Measurements from ENCODE around the gene SLC5A10.

SLC5A10 gene

DNA sequence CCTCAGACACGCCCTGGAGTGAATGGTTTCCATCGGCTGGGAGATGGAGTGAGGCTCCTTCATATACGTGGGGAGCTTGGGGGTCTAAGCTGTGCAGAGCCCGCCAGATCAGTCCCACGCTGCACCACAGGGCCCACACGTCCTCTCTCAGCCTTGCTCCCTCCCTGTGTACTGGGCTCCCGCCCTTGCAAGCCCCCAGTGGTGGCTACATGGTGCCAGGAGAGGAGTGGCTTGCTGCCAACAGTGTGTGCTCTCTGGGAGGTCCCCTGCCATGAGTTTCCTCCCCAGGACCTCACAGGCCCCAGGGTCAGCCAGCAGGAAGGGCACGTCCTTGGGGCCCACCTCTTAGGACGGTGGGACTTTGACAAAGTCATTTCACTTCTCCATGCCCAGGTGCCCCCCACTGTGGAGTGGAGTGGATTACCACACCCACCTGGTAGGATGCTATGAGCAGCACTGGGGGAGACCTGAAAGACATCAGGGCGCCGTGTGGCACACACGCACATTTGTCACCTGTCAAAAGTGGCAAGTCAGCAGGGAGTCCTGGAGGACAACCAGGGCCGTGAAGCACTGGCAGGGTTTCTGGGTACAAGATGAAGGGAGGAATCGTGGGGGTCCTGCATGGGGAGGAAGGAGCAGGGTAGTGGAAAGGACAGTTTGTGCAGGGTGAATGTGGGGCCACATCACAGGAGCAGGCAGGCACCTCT is 13.7 kb downstream of the SLC5A10 start:
- no peak for DNase-seq

DNA sequence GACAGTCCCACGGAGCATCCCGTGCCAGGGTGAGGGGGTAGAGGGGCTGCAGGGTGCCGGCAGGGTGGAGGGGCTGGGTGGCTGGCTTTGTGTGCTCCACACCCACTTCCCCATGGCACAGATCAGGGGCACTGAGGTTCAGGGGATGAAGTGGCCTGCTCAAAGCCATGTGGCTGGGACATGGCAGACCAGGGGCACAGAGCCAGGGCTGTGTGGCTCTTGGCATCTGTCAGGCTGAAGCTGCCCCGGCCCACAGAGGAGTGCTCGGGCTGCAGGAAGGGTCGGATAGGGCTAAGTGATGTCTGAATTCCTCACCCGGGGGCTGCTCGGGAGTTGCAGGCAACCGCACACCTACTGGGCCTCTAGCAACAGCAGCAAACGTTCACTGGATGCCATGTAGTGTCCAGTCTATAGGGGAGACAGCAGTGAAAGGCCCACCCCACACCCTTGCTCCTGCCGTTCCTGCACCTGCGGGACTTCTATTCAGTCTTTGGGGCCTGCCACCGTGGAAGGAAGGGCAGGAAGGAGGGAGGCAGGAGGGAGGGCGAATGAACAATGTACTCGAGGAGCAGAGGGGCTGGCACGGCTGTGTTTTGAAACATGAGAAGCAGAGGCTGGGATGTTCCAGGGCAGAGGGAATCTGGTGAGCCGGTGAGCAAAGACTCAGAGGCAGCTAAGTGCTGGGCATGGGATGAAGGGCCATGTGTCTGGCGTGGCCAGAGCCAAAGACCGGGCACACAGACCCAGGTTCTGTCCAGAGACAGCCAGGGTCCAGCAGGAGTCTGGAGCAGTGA is 15.1 kb downstream of the SLC5A10 start:
- peak; percentile 52 for DNase-seq

DNA sequence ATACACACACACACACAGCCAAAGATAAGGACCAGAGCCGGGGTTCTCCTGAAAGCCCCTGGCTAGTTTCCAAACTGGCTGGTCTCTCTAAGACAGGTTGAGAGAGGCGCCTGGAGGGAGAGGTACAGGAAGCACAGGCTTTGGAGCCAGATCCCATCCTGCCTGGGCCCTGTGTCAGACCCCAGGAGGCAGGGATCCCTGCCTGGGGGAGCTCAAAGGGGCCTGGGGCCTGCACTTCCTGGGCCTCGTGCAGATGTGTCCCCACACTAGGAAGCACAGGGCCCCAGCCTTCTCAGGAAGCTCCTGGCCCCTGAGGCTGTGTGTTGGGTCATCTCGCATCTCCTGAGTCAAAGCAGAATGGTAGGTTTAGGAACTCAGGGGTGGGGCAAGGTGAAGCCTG is 16.0 kb downstream of the SLC5A10 start:
- no peak for DNase-seq

DNA sequence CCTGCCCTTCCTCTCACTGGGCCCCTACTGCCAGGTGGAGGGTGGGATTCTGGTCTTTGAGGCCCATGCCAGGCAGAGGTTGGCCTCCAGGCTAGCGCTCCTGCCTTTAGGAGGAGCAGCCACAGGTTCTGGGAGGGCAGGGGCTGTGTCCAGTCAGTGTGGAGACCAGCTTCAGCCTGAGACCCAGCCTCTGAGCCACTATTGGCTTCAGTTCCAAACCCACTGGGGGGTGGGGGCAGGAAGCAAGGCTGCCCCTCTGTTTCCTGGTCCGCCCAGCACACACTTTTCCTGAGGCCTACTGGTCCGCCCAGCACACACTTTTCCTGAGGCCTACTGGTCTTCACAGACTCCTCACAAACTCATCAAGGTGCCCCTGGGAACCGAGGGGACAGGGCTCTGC is 16.4 kb downstream of the SLC5A10 start:
- DNase-seq = no peak

DNA sequence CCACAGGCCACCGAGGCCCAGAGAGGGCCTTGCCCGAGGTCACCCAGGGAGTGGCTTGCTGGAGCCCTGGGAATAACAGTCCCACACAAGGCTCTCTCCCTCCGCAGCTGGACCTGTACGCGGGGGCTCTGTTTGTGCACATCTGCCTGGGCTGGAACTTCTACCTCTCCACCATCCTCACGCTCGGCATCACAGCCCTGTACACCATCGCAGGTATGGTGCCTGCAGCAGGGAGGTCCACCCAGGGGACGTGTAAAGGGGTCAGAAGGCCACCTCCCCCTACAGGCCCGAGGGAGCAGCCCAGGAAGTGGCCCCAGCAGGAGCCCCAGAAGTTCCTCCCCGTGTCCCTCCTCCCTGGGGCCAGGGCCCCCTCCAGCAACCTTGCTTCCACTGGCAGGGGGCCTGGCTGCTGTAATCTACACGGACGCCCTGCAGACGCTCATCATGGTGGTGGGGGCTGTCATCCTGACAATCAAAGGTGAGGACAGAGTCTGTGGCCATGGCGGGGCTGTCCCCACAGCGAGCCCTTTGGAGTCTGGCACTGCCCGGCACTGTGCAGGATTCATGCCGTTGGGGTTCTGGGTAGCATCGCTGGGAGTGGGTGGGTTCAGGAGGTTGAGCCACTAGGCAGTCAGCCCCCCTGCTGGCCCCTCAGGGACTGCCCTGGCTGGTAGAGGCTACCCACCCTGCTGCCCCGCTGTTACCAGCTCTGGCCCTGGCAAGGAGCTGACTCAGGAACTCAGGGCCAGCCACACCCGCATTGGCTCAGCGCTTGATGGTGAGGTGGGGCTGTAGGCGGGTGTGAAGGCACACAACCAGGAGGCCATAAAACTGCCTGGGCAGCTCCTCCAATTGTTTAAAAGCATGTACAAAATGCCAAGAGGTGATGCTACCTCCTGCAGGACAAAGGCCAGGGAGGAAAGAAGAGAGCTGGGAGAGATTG is 17.3 kb downstream of the SLC5A10 start:
- DNase-seq = no peak

DNA sequence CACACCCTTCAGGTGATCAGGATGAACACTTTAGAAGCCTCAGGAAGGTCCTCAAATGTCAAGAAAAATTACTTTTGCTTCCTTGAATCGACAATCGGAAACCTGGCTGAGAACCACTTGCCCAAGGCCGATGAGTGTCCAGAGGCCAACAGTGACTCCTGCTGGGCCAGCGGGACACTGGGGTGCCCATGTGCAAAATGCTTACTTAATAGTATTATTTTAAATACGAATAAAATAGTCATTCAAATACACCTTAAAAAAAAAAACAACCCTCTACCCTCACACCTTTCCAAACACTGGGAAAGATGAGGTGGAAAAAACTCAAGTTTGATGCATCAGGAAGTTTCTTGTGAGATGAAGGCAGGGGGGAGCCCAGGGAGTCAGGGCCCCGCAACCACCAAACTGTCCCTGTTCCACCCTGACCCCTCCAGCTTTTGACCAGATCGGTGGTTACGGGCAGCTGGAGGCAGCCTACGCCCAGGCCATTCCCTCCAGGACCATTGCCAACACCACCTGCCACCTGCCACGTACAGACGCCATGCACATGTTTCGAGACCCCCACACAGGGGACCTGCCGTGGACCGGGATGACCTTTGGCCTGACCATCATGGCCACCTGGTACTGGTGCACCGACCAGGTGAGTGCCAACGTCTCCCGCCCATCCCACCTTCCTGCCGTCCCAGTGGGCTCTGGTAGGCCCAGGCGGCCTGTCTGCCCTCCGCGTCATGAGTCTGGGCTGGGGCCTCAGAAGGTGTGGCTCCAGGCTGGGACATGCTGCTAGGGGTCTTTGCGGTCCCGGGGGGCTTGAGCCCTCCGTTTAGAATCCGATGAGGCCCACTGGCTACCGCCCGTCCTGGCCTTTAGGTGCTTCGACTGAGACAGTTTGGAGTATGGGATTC is 18.9 kb downstream of the SLC5A10 start:
- no peak for DNase-seq

DNA sequence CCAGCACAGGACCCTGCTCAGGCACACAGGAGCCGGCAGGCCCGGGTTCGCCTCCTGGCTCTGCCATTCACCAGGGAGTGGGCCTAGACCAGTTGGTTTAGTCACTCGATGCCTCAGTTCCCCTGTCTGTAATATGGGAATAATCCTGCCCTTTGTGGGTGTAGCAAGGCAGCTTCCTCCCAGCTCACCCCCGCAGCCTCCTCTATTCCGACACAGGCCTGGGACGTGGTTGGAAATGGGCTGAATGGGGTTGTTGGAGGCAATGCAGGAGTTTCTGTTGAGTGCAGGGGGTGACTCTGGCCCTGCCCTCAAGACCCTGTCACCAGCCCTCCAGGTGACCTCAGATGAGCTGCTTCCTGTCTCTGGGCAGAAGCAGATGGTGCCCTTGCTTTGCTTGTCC is 19.8 kb downstream of the SLC5A10 start:
- no peak for DNase-seq

DNA sequence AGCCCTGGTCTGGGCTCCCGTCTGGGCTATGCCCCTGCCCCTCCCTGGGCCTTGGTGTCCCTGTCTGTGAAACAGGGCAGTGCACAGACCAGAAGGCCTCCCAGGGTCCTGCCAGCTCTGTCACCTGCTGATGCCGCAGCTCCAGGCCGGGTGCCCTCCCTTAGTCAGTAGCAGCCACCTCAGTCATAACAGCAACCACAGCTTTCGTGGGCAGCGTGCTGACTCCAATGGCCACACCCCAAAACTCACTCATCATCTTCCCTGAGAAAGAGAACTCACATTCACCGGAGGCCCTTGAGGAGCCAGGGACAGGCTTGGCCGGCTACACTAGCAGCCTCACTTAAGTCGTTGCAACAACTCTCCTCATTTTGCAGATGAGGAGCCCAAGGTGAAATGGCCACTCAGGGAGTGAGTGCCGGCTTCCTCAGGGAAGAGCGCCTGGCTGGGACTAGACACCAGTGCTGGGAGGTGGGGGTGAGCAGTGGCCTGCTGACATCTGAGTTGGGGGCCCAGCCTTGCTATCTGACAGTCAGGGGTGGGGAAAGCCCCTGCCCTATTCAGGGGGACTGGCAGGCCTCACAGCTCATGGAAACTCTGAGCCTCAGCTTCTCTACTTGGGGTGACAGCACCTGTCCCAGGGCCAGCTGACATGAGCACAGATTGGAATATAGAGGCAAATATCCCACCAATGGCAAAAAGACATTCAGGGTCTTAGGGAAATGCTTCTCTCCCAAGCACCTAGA is 22.6 kb downstream of the SLC5A10 start:
- DNase-seq = no peak

DNA sequence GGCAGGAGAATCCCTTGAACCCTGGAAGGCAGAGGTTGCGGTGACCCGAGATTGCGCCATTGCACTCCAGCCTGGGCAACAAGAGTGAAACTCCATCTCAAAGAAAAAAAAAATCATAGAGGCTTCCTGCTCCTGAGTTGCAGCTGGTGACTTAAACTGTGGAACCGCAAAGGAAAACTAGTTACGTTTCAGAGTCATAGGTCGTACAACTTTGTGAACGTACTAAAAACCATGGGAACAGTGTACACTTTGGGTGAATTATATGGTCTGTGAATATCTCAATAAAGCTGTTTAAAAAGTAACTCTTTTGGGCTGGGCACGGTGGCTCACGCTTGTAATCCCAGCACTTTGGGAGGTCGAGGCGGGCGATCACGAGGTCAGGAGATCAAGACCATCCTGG is 23.6 kb downstream of the SLC5A10 start:
- DNase-seq = no peak

DNA sequence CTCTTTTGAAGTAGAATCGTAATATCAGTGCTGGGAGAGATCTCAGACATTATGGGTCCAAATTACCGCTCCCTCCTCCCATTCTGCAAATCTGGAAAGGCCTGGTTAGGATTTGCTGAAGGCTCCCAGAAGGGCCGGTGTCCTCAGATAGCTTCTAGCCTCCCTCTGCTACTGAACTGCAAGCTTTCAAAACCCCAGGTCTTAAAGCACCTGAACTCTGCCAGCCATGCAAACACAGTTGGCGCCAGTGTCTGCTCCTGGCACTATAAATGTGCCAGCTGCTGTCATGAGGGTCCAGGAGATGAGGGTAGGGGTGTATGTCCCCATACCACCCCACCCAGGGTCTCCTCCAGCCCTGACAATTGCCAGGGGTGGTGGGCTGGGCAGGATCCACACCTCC is 24.2 kb downstream of the SLC5A10 start:
- no peak for DNase-seq

DNA sequence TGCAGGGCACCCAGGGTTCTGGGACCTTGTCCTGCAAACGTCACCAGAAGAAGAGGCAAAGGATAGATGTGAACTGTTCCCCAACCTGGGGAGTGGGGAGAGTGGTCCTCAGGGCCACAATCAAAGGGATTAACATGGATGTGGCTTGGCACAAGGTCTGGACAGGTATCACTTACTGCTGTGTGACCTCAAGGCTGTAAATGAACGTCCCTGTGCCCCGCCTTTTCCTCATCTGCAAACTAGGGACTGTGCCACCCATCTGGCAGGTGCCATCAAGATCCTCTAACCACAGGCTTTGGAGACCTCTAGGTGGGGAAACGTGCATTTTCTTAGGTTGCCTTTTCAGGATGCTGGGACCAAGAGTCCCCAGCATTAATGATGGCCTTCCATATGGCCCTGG is 25.1 kb downstream of the SLC5A10 start:
- no peak for DNase-seq

DNA sequence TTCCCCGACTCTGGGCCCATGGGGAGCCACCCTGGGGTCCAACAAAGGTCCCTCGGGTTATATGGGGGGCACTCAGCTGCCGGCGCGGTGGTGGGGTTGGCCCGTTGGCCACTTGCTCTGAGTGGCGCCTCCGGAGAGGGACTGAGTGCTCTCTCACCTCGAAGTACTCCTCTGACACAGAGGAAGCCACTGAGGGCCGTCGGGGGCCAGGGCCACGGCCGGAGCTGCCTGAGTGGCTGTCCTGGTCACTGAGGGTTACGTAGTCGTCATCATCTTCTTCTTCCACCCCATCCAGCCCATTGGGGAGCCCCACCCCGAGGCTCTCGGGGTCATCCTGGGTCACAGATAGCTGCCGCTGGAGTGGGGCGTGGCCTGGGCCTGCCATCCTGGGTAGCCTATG is 25.7 kb downstream of the SLC5A10 start:
- no peak for DNase-seq

DNA sequence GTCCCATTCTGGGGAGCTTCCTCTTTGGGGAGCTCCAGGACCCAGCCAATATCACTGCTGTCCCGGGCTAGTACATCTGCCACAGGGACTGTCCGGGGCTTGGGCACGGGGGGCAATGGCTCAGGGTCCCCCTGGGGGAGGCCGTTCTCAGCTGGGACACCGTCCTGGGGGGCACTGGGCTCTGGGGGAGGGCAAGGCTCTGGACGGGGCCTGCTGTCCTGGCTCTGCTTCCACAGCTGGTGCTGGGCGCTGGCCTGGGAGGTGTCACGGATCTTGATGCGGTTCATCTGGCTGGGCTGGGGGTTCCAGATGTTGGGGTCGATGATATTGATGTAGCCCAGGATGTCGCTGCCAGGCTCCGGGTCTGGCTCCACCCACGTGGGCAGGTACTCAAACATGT is 26.1 kb downstream of the SLC5A10 start:
- DNase-seq = no peak

DNA sequence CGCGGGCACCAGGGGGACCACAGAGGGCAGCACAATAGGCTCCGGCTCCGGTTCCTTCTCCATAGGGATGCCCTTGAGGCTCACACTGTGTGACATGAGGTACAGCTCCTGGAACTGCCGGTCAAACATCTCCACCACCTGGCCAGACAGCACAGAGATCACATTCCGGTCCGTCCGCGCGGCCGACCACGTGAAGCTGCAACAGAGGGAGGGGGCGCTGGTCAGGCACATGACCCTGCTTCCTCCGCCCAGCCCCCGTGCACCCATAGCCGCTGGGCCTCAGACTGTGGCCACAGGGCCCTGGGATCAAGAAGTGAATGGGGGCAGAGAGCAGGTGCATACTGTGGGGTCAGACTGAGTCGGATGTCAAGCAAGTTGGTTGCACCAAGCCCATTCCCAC is 26.7 kb downstream of the SLC5A10 start:
- DNase-seq = no peak

DNA sequence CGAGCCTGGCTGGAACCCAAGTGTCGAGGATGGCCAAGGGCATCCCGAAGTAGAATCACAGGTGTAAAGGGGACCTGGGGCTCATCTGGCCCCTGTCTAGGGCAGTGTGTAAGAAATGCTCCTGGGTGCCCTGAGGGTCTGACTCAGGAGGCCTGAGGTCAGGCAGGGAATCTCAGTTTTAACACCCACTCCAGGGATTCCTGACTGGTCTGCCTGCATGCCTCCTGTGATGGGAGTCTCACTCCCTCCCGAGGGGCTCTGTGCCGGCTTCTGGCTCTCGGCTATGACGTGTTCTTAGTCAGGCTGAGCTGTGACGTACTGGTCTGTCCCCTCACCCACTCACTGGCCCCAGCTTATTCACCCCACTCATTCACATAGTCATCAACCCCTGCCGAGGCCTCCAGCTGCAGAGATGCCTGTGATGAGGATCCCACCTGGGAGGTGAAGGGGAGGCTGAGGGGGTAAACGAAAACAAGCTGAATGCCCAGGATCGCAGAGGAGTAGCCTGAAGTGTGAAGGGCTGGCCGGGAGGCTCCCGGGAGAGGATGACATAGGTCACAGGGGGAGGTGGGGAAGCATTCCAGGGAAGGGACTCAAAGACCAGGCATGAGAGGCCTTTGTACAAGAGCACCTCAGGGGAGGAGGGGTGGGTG is 28.8 kb downstream of the SLC5A10 start:
- no peak for DNase-seq

DNA sequence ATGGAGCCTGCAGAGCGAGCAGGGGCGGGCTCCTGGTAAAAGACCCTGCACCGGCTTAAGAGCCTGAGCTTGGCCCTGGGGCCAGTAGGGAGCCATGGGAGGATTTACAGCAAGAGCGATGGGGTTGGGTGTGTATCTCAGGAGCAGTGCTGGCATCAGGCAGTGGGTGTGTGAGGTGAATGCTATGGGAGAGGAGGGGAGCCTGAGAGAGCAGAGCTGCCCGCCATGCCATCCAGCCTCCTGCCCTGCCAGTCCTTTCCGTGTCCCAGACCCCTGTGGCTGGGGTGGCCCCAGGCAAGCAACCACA is 29.3 kb downstream of the SLC5A10 start:
- DNase-seq = no peak

DNA sequence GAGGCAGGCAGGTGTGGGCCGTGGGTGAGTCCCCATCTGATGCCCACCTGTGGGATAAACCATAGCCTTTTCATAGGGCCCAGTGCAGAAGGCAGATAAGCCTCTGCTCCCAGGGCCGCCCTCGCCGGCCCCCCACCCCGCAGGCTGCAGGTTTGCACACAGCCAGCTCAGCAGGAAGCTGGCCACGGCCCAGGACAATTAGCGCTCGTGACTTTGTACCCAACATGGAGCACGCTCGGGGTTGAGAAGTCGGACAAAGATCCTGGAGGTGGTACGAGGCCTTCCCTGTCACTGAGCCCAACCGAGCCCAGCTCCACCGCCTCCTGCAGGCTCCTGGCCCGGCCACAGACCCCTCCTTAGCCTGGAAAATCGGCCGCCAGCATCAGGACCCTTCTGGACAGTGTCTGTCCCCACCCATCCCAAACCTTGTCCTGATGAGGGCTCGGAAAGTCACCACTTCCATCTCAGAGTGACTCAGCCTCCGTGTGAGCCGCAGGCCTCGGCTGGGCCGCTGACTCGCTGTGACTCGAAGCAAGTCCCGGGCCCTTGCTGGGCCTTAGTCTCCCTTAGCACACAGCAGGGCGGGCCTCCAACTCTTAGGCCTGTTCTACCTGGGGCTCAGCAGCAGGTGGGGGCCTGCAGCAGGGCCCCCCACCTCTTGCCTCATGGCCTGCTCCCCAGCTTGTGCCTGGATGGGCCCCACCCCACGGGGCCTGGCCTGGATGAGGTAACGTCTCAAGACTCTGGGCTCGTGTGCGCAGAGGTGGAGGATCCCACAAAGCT is 29.9 kb downstream of the SLC5A10 start:
- no peak for DNase-seq

DNA sequence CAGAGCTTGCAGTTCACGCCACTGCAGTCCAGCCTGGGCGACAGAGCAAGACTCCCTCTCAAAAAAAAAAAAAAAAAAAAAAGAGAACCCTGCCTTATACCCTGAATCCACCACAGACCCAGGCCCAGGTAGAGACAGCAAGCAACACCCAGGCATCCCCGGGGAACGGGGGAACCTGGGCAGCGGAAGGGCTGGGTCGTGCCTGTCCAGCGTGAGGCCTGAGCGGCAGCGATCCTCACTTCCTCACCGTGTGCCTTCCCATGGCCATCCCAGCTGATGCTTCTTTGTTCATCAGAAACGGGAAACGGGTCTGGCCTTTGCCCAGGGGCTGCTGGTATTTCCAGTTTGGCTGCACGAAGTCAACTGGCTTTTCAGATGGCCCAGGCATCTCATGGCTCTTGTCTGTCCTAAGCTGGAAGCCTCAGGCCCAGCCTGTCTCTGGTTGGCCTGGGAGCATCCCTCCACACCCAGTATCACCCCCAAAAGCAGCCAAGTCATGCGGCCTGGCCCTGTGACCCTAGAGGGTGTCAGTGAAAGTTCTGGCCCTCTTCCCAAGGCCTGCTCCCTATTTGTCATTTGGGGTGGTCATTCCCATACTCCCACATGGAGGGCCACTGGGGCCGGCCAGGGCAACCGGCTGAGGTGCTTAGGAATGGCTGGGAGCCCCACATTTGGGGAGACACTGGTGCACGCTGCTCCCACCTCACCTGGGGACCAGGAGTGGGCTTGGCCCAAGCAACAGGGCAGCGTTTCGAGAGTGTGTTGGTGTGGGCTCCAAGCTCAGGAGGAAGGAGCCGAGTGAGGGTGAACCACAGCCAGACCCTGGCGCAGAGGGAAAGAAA is 32.5 kb downstream of the SLC5A10 start:
- DNase-seq = no peak

DNA sequence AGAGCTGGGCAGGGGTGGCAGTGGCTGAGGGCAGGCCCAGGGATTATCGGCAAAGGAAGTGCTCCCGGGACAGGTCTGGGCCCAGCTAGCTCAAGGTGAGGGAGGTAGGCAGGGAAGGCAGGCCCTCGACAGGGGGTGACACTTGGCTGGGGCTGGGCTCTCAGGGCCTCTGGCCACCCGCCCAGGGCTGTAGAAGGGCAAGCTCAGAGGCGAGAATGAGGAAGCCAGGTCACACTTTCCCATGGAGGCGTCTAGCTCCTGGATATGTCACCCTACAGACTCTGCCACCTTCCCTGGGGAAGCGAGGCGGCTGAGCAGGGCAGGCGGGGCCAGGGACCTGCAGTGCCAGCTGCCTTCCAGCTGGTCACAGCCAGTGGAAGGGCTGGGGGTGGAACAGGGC is 33.5 kb downstream of the SLC5A10 start:
- no peak for DNase-seq
